ENCODE data around the gene TAF6. TPM values are rescaled to one million over a fixed set of nuclear protein-coding genes. Genes with fewer than 3 reads are reported as not detected.

The TAF6 gene
- 56.7 TPM for polyA plus RNA-seq (2013, experiment 1 of 2)
- polyA plus RNA-seq (2013, experiment 2 of 2), result 55.4 TPM

GRCh38 chr7:100119072-100119969, at the start of gene TAF6, which contains the start of gene CNPY4:
Gene TAF6 (minus strand): TSS chr7:100119358. CDS start chr7:100114209, 5,149 bp downstream.
Gene CNPY4 (plus strand): TSS chr7:100119634. CDS start chr7:100119745, 111 bp downstream.
- H3K4ac ChIP-seq (ENCODE audit: low read depth in 1 of 2, low read length in 2 of 2), result peak within 1 kb of the TSS; percentile 65 to 87
- H3K79me1 ChIP-seq (replicated peaks; ENCODE audit: low read length, poor library complexity, severe bottlenecking), result peaks cover 30% of the 10 kb centered on the region
- no peaks in the 10 kb centered on the region for H3K27me3 ChIP-seq (ENCODE audit: control insufficient read depth in 1 of 2, insufficient read depth in 1 of 2, low read length in 2 of 2)
- peak within 1 kb of the TSS; percentile 84 for H4K8ac ChIP-seq (ENCODE audit: low read length)
- peaks cover 17% of the 10 kb centered on the region in 2 experiments for H3K36me3 ChIP-seq (ENCODE audit: control insufficient read depth in 1 of 2, insufficient read depth in 2 of 2, low read depth in 1 of 2, low read length in 2 of 2)
- H4K91ac ChIP-seq (ENCODE audit: low read length), result peak within 1 kb of the TSS; percentile 64
- no peak within 1 kb of the TSS for H3K23ac ChIP-seq (ENCODE audit: low read length in 2 of 2)
- H3K9me3 ChIP-seq (ENCODE audit: control insufficient read depth, low read length), result no peaks in the 10 kb centered on the region
- peak within 1 kb of the TSS; percentile 75 to 97 for H3K4me3 ChIP-seq (ENCODE audit: insufficient read depth in 1 of 2, low read depth in 1 of 2, low read length in 2 of 2)
- peak within 1 kb of the TSS; percentile 53 for H3K27ac ChIP-seq (ENCODE audit: low read length, poor library complexity, severe bottlenecking)
- peaks cover 11% of the 10 kb centered on the region for H3K4me1 ChIP-seq (ENCODE audit: control insufficient read depth, insufficient read depth, low read depth, low read length)
- under 1% methylated on average over 41 of the region's 49 CpGs for WGBS
- H3K4me2 ChIP-seq (ENCODE audit: low read length, poor library complexity, severe bottlenecking), result peak within 1 kb of the TSS; percentile 82
- no peak within 1 kb of the TSS for H2BK120ac ChIP-seq (ENCODE audit: low read depth, low read length)
- DNase-seq, result peak; percentile 96
- peak within 1 kb of the TSS; percentile 6 for H2AFZ ChIP-seq (ENCODE audit: low read depth, low read length)
- H3K14ac ChIP-seq (ENCODE audit: low read length in 2 of 2), result no peak within 1 kb of the TSS
- peak within 1 kb of the TSS; percentile 96 for H2BK15ac ChIP-seq (ENCODE audit: low read depth, poor library complexity, severe bottlenecking)
- H3K18ac ChIP-seq (ENCODE audit: low read depth in 1 of 2, low read length in 2 of 2), result peak within 1 kb of the TSS; percentile 80 to 94
- H2BK12ac ChIP-seq (ENCODE audit: low read length in 2 of 2), result peak within 1 kb of the TSS; percentile 56 to 75
- no peak within 1 kb of the TSS for H2BK5ac ChIP-seq (ENCODE audit: low read depth, low read length, poor library complexity, severe bottlenecking)
- peak within 1 kb of the TSS; percentile 24 for H2AK5ac ChIP-seq (ENCODE audit: low read length, severe bottlenecking)
- peak within 1 kb of the TSS; percentile 94 for H3K9ac ChIP-seq (ENCODE audit: low read length)

- WGBS, result 9% methylated on average over 10 of the region's 11 CpGs
- peak overlapping the region; percentile 92 for H2AFZ ChIP-seq (ENCODE audit: low read depth, low read length)
- H3K4ac ChIP-seq (ENCODE audit: low read depth in 1 of 2, low read length in 2 of 2), result peak overlapping the region in 1 of 2 experiments; percentile 37
- no peaks in the 10 kb centered on the region for H3K36me3 ChIP-seq (ENCODE audit: control insufficient read depth in 1 of 2, insufficient read depth in 2 of 2, low read depth in 1 of 2, low read length in 2 of 2)
- H4K8ac ChIP-seq (ENCODE audit: low read length), result peak overlapping the region; percentile 70
- peak overlapping the region in 1 of 2 experiments; percentile 79 for H3K4me3 ChIP-seq (ENCODE audit: insufficient read depth in 1 of 2, low read depth in 1 of 2, low read length in 2 of 2)
- H3K4me2 ChIP-seq (ENCODE audit: low read length, poor library complexity, severe bottlenecking), result peak overlapping the region; percentile 69
- no peaks in the 10 kb centered on the region for H3K9me3 ChIP-seq (ENCODE audit: control insufficient read depth, low read length)
- H3K27me3 ChIP-seq (ENCODE audit: control insufficient read depth in 1 of 2, insufficient read depth in 1 of 2, low read length in 2 of 2), result peaks cover 31 to 46% of the 10 kb centered on the region in 2 experiments
- peak overlapping the region; percentile 83 for H3K9ac ChIP-seq (ENCODE audit: low read length)
- H2BK5ac ChIP-seq (ENCODE audit: low read depth, low read length, poor library complexity, severe bottlenecking), result no peak overlapping the region
- peak; percentile 26 for DNase-seq
- no peak overlapping the region for H2BK12ac ChIP-seq (ENCODE audit: low read length in 2 of 2)
- H2AK5ac ChIP-seq (ENCODE audit: low read length, severe bottlenecking), result no peak overlapping the region
- H3K79me1 ChIP-seq (replicated peaks; ENCODE audit: low read length, poor library complexity, severe bottlenecking), result no peaks in the 10 kb centered on the region
- H2BK15ac ChIP-seq (ENCODE audit: low read depth, poor library complexity, severe bottlenecking), result peak overlapping the region; percentile 86
- H3K23ac ChIP-seq (ENCODE audit: low read length in 2 of 2), result no peak overlapping the region
- H3K18ac ChIP-seq (ENCODE audit: low read depth in 1 of 2, low read length in 2 of 2), result peak overlapping the region; percentile 54 to 55
- H4K91ac ChIP-seq (ENCODE audit: low read length), result peak overlapping the region; percentile 74
- H3K27ac ChIP-seq (ENCODE audit: low read length, poor library complexity, severe bottlenecking), result no peak overlapping the region
- peak overlapping the region in 1 of 2 experiments; percentile 74 for H3K14ac ChIP-seq (ENCODE audit: low read length in 2 of 2)
- H3K4me1 ChIP-seq (ENCODE audit: control insufficient read depth, insufficient read depth, low read depth, low read length), result peaks cover 29% of the 10 kb centered on the region
- peak overlapping the region; percentile 27 for H2BK120ac ChIP-seq (ENCODE audit: low read depth, low read length)
Observed at GRCh38 chr7:100167912-100168323, 48.8 kb upstream of the TAF6 start.

GRCh38 chr7:100166970-100167911, 48.1 kb upstream of the TAF6 start:
- Histone ChIP-seq H2BK120ac (ENCODE audit: low read depth, low read length) (peak overlapping the region; percentile 27), H3K27ac (ENCODE audit: low read length, poor library complexity, severe bottlenecking) (no peak overlapping the region), H2BK15ac (ENCODE audit: low read depth, poor library complexity, severe bottlenecking) (no peak overlapping the region), H3K4me1 (ENCODE audit: control insufficient read depth, insufficient read depth, low read depth, low read length) (peaks cover 29% of the 10 kb centered on the region), H3K79me1 (replicated peaks; ENCODE audit: low read length, poor library complexity, severe bottlenecking) (no peaks in the 10 kb centered on the region), H3K18ac (ENCODE audit: low read depth in 1 of 2, low read length in 2 of 2) (peak overlapping the region in 1 of 2 experiments; percentile 78), H2AK5ac (ENCODE audit: low read length, severe bottlenecking) (no peak overlapping the region), H2AFZ (ENCODE audit: low read depth, low read length) (peak overlapping the region; percentile 92), H3K14ac (ENCODE audit: low read length in 2 of 2) (no peak overlapping the region), H3K36me3 (ENCODE audit: control insufficient read depth in 1 of 2, insufficient read depth in 2 of 2, low read depth in 1 of 2, low read length in 2 of 2) (no peaks in the 10 kb centered on the region), H3K9ac (ENCODE audit: low read length) (peak overlapping the region; percentile 83), H3K4ac (ENCODE audit: low read depth in 1 of 2, low read length in 2 of 2) (peak overlapping the region in 1 of 2 experiments; percentile 54), H3K23ac (ENCODE audit: low read length in 2 of 2) (peak overlapping the region; percentile 9 to 23), H3K27me3 (ENCODE audit: control insufficient read depth in 1 of 2, insufficient read depth in 1 of 2, low read length in 2 of 2) (peaks cover 31 to 49% of the 10 kb centered on the region in 2 experiments), H4K91ac (ENCODE audit: low read length) (peak overlapping the region; percentile 34), H3K4me2 (ENCODE audit: low read length, poor library complexity, severe bottlenecking) (peak overlapping the region; percentile 69), H3K9me3 (ENCODE audit: control insufficient read depth, low read length) (no peaks in the 10 kb centered on the region), H4K8ac (ENCODE audit: low read length) (peak overlapping the region; percentile 31), H2BK12ac (ENCODE audit: low read length in 2 of 2) (peak overlapping the region in 1 of 2 experiments; percentile 23), H3K4me3 (ENCODE audit: insufficient read depth in 1 of 2, low read depth in 1 of 2, low read length in 2 of 2) (peak overlapping the region in 1 of 2 experiments; percentile 79), H2BK5ac (ENCODE audit: low read depth, low read length, poor library complexity, severe bottlenecking) (no peak overlapping the region)
- no peak for DNase-seq
- 50% methylated on average over 9 of the region's 14 CpGs for WGBS
